IMR-90 (cell line): ENCODE data around the gene CHST5.

Experiments
- FOS ChIP-seq: fragments of 150-350 bp; IDR thresholded peaks from 2 replicates; pipeline ENCODE4 v1.6.1; 2016; ENCODE audit warnings: low read depth, low read length
- TF ChIP-seq, protein P1 (sequence below): conservative IDR thresholded peaks from 2 replicates; pipeline ENCODE4 v1.5.1; 2012; ENCODE audit warnings: mild to moderate bottlenecking, low read depth, low read length, improper control_type of control experiment

DNA sequence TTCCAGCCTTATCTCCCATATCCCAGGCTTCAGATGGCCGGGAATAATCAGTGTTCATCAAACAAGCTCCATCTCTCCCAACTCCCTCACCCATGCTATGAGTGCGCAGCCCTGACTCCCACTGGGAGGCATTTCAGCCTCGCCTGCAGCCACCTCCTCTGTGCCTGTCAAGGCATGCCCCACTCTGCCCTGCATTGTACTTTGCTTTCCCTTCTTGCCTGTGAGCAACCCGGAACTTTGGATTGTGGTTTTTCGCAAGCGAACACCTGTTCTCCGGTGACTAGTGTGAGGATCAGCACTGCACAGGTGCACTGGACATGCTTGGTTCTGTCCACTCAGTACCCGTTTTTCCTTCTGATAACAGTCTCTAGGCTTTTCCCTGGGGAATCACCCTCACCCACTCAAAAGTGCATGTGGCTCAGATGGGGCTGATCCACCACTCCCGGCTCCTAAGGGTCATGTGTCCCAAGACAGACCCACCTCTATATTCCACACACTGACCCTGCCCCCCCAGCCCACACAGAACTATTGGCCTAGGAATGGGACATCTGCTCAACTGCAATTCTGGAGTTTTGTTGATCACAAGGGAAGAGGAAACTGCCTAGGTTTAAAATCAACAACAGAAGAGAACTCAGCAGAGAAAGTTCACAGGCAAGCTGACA lies 49.8 kb downstream of the CHST5 start:
- TF ChIP-seq, protein P1, sequence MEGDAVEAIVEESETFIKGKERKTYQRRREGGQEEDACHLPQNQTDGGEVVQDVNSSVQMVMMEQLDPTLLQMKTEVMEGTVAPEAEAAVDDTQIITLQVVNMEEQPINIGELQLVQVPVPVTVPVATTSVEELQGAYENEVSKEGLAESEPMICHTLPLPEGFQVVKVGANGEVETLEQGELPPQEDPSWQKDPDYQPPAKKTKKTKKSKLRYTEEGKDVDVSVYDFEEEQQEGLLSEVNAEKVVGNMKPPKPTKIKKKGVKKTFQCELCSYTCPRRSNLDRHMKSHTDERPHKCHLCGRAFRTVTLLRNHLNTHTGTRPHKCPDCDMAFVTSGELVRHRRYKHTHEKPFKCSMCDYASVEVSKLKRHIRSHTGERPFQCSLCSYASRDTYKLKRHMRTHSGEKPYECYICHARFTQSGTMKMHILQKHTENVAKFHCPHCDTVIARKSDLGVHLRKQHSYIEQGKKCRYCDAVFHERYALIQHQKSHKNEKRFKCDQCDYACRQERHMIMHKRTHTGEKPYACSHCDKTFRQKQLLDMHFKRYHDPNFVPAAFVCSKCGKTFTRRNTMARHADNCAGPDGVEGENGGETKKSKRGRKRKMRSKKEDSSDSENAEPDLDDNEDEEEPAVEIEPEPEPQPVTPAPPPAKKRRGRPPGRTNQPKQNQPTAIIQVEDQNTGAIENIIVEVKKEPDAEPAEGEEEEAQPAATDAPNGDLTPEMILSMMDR: no peak
- TF ChIP-seq FOS: no peak
